Left kidney (tissue), 2 donors: ENCODE measurements around the gene KLHDC7B. TPM values are rescaled to one million over a fixed set of nuclear protein-coding genes. Genes with fewer than 3 reads are reported as not detected.

Experiments used
- DNase-seq: peaks from one replicate; pipeline ENCODE4 v3.0.0-alpha.2; 2013
- polyA plus RNA-seq: library from polyadenylated mRNA; unstranded; fragments of 120-200 nt; gene quantifications from one replicate; pipeline ENCODE4 v1.2.1, GENCODE V29; 2013; ENCODE audit not compliant: insufficient read length

The KLHDC7B gene
- polyA plus RNA-seq, 1 donor: 0.10 TPM

DNA sequence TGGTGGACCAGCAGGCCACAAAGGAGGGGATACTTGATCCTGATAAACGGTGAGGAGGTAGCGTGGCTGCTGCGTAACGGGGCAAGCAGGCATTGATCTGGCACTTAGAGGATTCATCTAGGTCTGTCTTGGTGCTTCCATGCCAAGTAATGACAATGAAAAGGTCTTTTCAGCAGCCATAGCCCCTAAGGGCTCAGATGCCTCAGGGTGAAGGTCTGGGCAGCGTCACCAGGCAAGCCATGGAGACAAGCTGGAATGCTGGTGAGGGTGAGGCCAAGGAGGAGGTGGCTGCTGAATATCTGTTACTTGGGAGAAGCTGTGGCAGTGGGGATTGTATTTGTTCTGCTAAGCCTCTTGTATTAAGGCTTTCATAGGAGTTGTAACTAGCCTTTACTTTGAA is 41.7 kb downstream of the KLHDC7B start:
- no peak for DNase-seq

DNA sequence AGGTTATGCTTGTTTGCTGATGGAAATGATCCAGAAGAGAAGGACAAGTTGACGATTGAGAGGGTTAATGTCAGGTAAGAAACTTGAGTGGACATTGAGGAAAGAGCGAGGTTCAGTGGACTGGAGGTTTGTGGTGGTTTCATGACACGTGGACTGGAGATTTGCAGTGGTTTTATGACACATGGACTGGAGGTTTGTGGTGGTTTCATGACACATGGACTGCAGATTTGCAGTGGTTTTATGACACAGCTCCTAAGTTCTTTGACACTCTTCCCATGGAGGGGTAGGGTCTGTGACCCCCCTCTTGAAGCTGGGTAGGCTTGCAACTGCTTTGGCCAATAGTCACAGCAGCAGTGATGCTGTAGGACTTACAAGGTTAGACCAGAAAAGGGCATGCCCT is 49.5 kb downstream of the KLHDC7B start:
- no peak for DNase-seq

DNA sequence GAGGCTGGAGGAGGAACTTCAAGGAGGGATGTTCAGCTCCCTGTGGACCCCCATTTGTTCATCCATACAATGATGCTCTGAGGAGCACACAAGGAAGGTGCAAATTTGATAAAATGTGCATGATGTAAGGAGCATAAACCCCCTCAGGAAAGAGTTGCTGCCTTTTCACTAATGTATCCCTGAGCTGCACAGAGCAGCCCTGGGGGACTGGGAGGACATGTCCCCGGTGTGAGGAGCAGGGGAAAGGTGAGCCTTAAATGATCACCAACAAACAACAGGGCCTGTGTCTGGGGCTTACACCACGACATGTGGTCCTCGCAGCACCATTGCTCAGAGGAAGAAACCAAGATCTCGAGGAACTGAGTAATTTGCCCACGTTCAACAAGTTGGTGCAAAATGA is 51.4 kb downstream of the KLHDC7B start:
- DNase-seq: no peak

DNA sequence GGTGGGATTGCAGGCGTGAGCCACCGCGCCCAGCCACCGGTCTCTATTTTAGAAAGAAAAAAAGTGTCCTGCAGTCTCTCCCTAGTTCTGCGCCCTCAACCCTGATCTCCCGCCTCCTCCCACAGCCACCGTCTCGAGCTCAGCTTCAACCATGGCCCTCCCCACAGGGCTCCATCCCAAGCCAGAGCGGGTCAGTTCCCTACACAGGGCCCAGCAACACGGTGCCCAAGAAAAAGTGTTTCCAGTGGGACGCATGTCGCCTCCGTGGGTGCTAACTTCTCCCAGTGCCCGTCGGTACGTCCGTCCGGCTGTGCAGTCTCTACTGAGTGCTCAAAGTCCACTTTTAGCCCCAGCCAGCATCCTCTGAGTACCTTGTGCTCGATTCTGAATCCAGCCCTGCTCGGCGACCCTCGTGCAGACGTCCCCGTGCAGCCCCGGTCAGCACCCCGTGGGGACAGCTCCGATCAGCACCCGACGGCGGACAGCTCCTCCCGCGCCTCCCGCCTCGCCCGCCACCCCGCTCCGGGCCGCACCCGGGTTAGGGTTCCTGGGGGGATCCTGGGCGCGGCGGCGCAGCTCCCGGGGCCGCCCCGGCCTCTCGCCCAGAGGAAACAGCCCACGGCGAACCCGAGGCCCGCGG is 54.2 kb downstream of the KLHDC7B start:
- no peak for DNase-seq

DNA sequence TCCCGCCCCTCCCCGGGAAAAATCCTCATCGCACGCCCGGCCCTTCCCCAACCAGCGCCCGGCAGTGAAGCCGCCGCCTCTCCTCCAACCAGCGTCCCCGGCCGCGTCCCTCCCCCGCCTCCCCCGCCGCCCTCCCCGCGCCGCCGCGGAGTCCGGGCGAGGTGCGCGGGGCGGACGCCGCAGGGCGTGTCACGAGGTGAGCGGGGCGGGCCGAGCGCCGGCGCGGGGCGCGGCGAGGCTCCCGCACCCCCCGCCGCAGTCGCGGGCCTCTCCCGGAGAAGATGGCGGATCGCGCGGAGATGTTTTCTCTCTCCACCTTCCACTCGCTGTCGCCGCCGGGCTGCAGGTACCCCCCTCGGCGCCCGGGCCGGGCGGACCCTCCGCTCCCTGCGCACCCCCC is 54.8 kb downstream of the KLHDC7B start, which contains the start of gene MAPK8IP2:
MAPK8IP2 (plus strand) TSS at position 256 of the 400 bp plus-strand sequence; CDS start at position 282, 26 bp downstream.
- no peak for DNase-seq

Other genes with a start within 250 kb of the KLHDC7B start
- gene PLXNB2, start 238.3 kb upstream of the KLHDC7B start, polyA plus RNA-seq: 191 TPM
- gene DENND6B, start 218.9 kb upstream of the KLHDC7B start, polyA plus RNA-seq: 13.9 TPM
- gene PPP6R2, start 202.6 kb upstream of the KLHDC7B start, polyA plus RNA-seq: 43.0 TPM
- 30.6 TPM for gene SBF1, start 70.9 kb upstream of the KLHDC7B start, polyA plus RNA-seq
- 4.8 TPM for gene ADM2, start 64.4 kb upstream of the KLHDC7B start, polyA plus RNA-seq
- 6.1 TPM for gene MIOX, start 59.0 kb upstream of the KLHDC7B start, polyA plus RNA-seq
- 36.1 TPM for gene LMF2, start 38.2 kb upstream of the KLHDC7B start, polyA plus RNA-seq
- 44.1 TPM for gene NCAPH2, start 37.7 kb upstream of the KLHDC7B start, polyA plus RNA-seq
- gene SCO2, start 20.3 kb upstream of the KLHDC7B start, polyA plus RNA-seq: 1.5 TPM
- 1.0 TPM for gene TYMP, start 15.9 kb upstream of the KLHDC7B start, polyA plus RNA-seq
- not detected for gene SYCE3, start 17.0 kb downstream of the KLHDC7B start, polyA plus RNA-seq
- 15.9 TPM for gene CPT1B, start 32.5 kb downstream of the KLHDC7B start, polyA plus RNA-seq
- 112 TPM for gene CHKB, start 37.0 kb downstream of the KLHDC7B start, polyA plus RNA-seq
- 0.83 TPM for gene MAPK8IP2, start 54.9 kb downstream of the KLHDC7B start, polyA plus RNA-seq
- gene ARSA, start 82.3 kb downstream of the KLHDC7B start, polyA plus RNA-seq: 15.2 TPM
- 13.6 TPM for gene SHANK3, start 126.9 kb downstream of the KLHDC7B start, polyA plus RNA-seq
- gene ACR, start 192.3 kb downstream of the KLHDC7B start, polyA plus RNA-seq: 0.38 TPM
- gene RABL2B, start 237.7 kb downstream of the KLHDC7B start, polyA plus RNA-seq: 92.4 TPM